ENCODE results near the gene UFSP2.

GRCh38 chr4:185357733-185358440 lies 67.9 kb downstream of the UFSP2 start:
- TF ChIP-seq POLR2A (IDR thresholded peaks at IDR 0.05) (no peak), CTCF (IDR thresholded peaks at IDR 0.05) (no peak), EP300 (IDR thresholded peaks at IDR 0.05) (no peak)

All from sigmoid colon (tissue), 4 donors.